Activated naive CD4-positive, alpha-beta T cell treated with anti-CD3 and anti-CD28 coated beads, Interleukin-2, amount 10 ng/mL, durations not matched to agents 7 days and 5 days (primary cell): ENCODE results near the gene SELENOW.
"Not testable (repeated sequence)": the region's sequence is repeated elsewhere in the genome, so short reads cannot be mapped to it uniquely, and the experiment has no call there.

Experiments
- CTCF ChIA-PET: fragments of 350-600 bp; sonication (Branson Sonifier 250); formaldehyde crosslinking; loops from one replicate; lab custom pipeline; 2021; ENCODE audit warnings: antibody characterized with exemption; lab: Charles Lee
- DNase-seq: peaks from one replicate; pipeline ENCODE4 v3.0.0-alpha.2; 2020
- H3K27ac Mint-ChIP-seq: one replicate; pipeline ENCODE4 v1.8.0; 2021; ENCODE audit warnings: mild to moderate bottlenecking, moderate library complexity, mixed read lengths
- H3K27me3 Mint-ChIP-seq: one replicate; pipeline ENCODE4 v1.8.0; 2021; ENCODE audit warnings: mild to moderate bottlenecking, mixed read lengths
- H3K36me3 Mint-ChIP-seq: one replicate; pipeline ENCODE4 v1.8.0; 2021; ENCODE audit warnings: mixed read lengths
- H3K4me1 Mint-ChIP-seq: one replicate; pipeline ENCODE4 v1.8.0; 2021; ENCODE audit warnings: mixed read lengths
- H3K4me3 Mint-ChIP-seq: one replicate; pipeline ENCODE4 v1.8.0; 2021; ENCODE audit warnings: mild to moderate bottlenecking, moderate library complexity, mixed read lengths
- H3K9me3 Mint-ChIP-seq: one replicate; pipeline ENCODE4 v1.8.0; 2021; ENCODE audit warnings: mixed read lengths

The SELENOW gene

DNA sequence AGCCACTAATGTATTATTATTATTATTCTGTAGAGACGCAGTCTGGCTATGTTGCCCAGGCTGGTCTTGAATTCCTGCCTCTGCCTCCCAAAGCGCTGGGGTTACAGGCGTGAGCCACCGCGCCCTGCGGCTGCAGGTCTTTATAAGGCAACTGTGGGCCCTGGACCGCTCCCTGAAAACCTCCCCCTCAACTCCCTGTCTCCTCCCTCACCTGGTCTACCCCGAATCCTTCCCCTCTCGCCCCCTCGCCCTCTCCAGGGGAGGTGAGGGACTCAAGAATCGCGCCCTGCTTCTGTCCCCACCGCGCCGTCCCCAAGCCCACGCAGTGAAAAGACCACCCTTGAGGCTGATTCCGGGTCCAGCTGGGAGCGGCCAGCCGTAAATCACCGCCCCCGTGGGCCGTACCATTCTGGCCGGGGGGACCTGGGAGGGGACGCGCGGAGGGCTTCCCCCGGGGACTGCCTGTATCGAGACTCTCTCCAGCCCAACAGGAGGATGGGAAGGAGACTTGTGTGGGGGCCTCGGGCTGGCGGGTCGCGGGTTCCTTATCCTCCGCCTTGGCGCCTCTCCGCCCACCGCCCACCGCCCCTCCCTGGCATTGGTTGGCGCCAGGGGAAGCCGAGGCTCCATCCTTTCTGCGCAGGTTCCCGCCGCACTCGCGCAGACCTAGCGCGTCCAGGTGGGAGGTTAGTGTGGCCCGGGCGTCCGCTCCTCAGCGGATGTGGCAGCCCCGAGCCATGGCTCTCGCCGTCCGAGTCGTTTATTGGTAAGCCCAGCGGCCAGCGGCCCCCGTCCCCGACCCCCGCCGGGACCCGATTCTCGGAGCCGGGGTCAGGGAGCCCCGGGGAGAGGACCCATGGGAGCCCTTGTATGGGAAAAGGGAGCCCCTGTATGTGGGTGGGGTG, at the start of gene SELENOW:
TSS of gene SELENOW (plus strand) at position 655 of the 905 bp plus-strand sequence. CDS start at position 738, 83 bp downstream.
- H3K27me3 Mint-ChIP-seq: no peaks in the 10 kb centered on the region
- H3K36me3 Mint-ChIP-seq: peaks cover 17% of the 10 kb centered on the region
- CTCF ChIA-PET: interaction anchor here (1.0 to 1.5 kb wide), 2 partner anchors 8 to 13 kb away, joined by 4 to 5 read pairs; no protein-coding TSS in a partner anchor

GRCh38 chr19:47729468-47729798, 49.1 kb upstream of the SELENOW start:
- H3K9me3 Mint-ChIP-seq: no peaks in the 10 kb centered on the region
- peaks cover 56% of the 10 kb centered on the region for H3K27me3 Mint-ChIP-seq
- H3K36me3 Mint-ChIP-seq: no peaks in the 10 kb centered on the region
- CTCF ChIA-PET: interaction anchor here (1.4 kb wide), 1 partner anchor 17 kb away, joined by 8 read pairs; the partner anchor contains the start of gene EHD2
- DNase-seq: peak; percentile 44
- peaks cover 22% of the 10 kb centered on the region for H3K4me1 Mint-ChIP-seq
- H3K27ac Mint-ChIP-seq: peak overlapping the region; percentile 24
- H3K4me3 Mint-ChIP-seq: peak overlapping the region; percentile 65

More for the DNA sequence above, at the start of gene SELENOW:
- DNase-seq: peak; percentile 87
- Mint-ChIP-seq H3K9me3 (no peaks in the 10 kb centered on the region), H3K4me3 (peak within 1 kb of the TSS; percentile 98), H3K4me1 (peaks cover 33% of the 10 kb centered on the region), H3K27ac (peak within 1 kb of the TSS; percentile 92)

DNA sequence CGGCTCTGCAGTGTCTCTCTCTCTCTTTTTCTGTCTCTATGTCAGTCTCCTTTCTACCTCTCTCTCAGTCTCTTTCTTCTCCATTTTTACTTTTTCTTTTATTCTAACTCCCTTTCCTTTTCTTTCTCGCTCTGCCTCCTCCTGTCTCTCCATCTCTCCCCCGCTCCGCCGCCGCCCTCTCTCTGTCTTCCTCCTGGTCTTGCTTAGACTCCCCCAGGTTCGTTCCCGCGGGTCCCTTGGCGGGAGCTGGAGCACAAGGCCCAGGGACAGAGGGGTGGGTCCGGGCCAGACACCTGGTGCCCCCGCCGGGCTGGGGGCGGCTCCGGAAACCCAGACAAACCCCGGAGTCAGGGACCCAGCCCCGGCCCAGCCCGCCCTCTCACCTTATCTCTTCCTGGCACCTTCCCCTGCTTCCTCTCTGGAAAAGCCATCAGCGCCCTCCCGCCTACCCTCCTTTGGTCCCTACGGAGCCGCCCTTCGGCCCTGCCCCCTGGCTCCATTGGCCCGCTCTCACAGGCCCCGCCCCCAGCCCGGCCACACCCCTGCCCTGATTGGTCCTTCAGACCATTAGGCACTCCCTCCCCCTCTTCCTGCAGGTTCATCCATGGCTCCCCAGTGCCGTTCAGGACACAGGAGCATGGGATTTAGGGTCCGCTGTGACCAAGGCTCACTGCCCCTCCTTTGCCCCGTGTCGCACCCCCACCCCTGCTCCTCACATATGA, 48.5 kb upstream of the SELENOW start:
- peak; percentile 63 for DNase-seq
- Mint-ChIP-seq H3K27me3 (peaks cover 51% of the 10 kb centered on the region), H3K36me3 (no peaks in the 10 kb centered on the region), H3K9me3 (no peaks in the 10 kb centered on the region), H3K27ac (no peak overlapping the region), H3K4me3 (peak overlapping the region; percentile 65), H3K4me1 (peaks cover 22% of the 10 kb centered on the region)
- CTCF ChIA-PET: interaction anchor here (1.4 to 2.0 kb wide), 2 partner anchors 17 kb away, joined by 4 to 8 read pairs; partner anchors contain the start of gene EHD2

DNA sequence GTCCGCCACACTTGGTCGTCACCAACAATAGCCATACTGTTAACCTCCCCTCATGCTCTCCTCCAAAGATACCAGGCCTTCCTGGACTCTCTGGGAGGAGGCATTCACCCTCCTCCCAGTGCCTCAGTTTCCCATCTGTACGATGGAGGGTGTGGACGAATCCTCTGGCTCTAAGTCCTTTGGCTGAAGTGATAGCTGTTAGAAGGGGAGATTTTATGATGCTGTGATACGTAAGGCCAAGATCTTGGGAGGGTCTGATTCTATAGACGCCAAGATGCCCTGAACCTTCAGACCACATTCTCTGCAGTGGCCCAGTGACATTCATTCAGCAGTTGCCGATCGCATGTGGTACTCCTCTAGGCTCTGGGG, 48.0 kb upstream of the SELENOW start:
- peaks cover 50% of the 10 kb centered on the region for H3K27me3 Mint-ChIP-seq
- no peak for DNase-seq
- peaks cover 22% of the 10 kb centered on the region for H3K4me1 Mint-ChIP-seq
- no peaks in the 10 kb centered on the region for H3K36me3 Mint-ChIP-seq
- H3K9me3 Mint-ChIP-seq: no peaks in the 10 kb centered on the region
- peak overlapping the region; percentile 65 for H3K4me3 Mint-ChIP-seq
- H3K27ac Mint-ChIP-seq: no peak overlapping the region
- CTCF ChIA-PET: interaction anchor here (2.0 kb wide), 1 partner anchor 18 kb away, joined by 4 read pairs; no protein-coding TSS in a partner anchor

GRCh38 chr19:47730910-47731309, 47.6 kb upstream of the SELENOW start:
- Mint-ChIP-seq H3K9me3 (no peaks in the 10 kb centered on the region), H3K27me3 (peaks cover 54% of the 10 kb centered on the region), H3K4me3 (peak overlapping the region; percentile 19), H3K4me1 (peaks cover 22% of the 10 kb centered on the region), H3K36me3 (no peaks in the 10 kb centered on the region), H3K27ac (no peak overlapping the region)
- CTCF ChIA-PET: interaction anchor here (2.0 kb wide), 1 partner anchor 18 kb away, joined by 4 read pairs; no protein-coding TSS in a partner anchor
- no peak for DNase-seq

DNA sequence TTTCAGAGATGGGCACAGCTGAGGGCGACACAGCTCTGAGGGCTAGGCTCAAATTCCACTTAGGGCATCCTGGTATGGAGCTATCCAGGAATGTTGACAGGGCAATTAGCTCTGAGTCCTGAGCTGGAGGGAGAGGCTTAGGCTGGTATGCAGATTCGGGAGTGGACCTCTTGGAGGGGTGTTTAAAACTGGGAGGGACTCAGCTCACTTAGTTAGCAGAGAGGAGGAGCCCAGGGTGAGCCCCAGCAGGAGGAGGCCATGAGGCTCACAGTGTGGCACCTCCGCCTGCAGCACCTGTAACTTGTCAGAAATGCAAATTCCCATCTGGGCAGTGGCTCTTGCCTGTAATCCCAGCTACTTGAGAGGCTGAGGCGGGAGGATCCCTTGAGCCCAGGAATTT, 43.4 kb upstream of the SELENOW start:
- peaks cover 5% of the 10 kb centered on the region for H3K4me1 Mint-ChIP-seq
- no peaks in the 10 kb centered on the region for H3K36me3 Mint-ChIP-seq
- no peak overlapping the region for H3K4me3 Mint-ChIP-seq
- no peak overlapping the region for H3K27ac Mint-ChIP-seq
- CTCF ChIA-PET: interaction anchor here (0.9 to 2.5 kb wide), 2 partner anchors 8 to 23 kb away, joined by 5 to 10 read pairs; partner anchors contain the start of gene EHD2
- no peaks in the 10 kb centered on the region for H3K9me3 Mint-ChIP-seq
- DNase-seq: no peak
- H3K27me3 Mint-ChIP-seq: peaks cover 28% of the 10 kb centered on the region

DNA sequence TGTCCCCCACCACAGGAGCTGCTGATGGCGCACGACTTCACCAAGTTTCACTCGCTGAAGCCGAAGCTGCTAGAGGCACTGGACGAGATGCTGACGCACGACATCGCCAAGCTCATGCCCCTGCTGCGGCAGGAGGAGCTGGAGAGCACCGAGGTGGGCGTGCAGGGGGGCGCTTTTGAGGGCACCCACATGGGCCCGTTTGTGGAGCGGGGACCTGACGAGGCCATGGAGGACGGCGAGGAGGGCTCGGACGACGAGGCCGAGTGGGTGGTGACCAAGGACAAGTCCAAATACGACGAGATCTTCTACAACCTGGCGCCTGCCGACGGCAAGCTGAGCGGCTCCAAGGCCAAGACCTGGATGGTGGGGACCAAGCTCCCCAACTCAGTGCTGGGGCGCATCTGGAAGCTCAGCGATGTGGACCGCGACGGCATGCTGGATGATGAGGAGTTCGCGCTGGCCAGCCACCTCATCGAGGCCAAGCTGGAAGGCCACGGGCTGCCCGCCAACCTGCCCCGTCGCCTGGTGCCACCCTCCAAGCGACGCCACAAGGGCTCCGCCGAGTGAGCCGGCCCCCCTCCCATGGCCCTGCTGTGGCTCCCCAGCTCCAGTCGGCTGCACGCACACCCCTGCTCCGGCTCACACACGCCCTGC, 37.5 kb upstream of the SELENOW start:
- Mint-ChIP-seq H3K9me3 (no peaks in the 10 kb centered on the region), H3K27ac (no peak overlapping the region)
- CTCF ChIA-PET: interaction anchor here (0.7 to 4.5 kb wide), 3 partner anchors 28 to 730 kb away, joined by 4 to 36 read pairs (median 4); partner anchors contain the start of gene EHD2

GRCh38 chr19:47741544-47742140, 36.9 kb upstream of the SELENOW start:
- CTCF ChIA-PET: interaction anchor here (1.2 to 7.9 kb wide), 3 partner anchors 28 to 444 kb away, joined by 4 to 86 read pairs (median 36); partner anchors contain the start of gene EHD2
- Mint-ChIP-seq H3K36me3 (peaks cover 3% of the 10 kb centered on the region), H3K9me3 (no peaks in the 10 kb centered on the region), H3K4me1 (peaks cover 31% of the 10 kb centered on the region), H3K4me3 (peak overlapping the region; percentile 3), H3K27ac (no peak overlapping the region), H3K27me3 (peaks cover 22% of the 10 kb centered on the region)
- DNase-seq: no peak

More for the DNA sequence above, 37.5 kb upstream of the SELENOW start:
- H3K4me3 Mint-ChIP-seq: no peak overlapping the region
- no peak for DNase-seq
- peaks cover 26% of the 10 kb centered on the region for H3K27me3 Mint-ChIP-seq
- peaks cover 3% of the 10 kb centered on the region for H3K36me3 Mint-ChIP-seq
- H3K4me1 Mint-ChIP-seq: peaks cover 29% of the 10 kb centered on the region

GRCh38 chr19:47742634-47743033, 35.9 kb upstream of the SELENOW start:
- peaks cover 22% of the 10 kb centered on the region for H3K27me3 Mint-ChIP-seq
- H3K4me3 Mint-ChIP-seq: no peak overlapping the region
- H3K27ac Mint-ChIP-seq: no peak overlapping the region
- CTCF ChIA-PET: interaction anchor here (0.7 to 7.9 kb wide), 5 partner anchors 8 to 43 kb away, joined by 3 to 86 read pairs (median 4); partner anchors contain the start of gene EHD2
- no peaks in the 10 kb centered on the region for H3K9me3 Mint-ChIP-seq
- peaks cover 38% of the 10 kb centered on the region for H3K4me1 Mint-ChIP-seq
- no peak for DNase-seq
- H3K36me3 Mint-ChIP-seq: peaks cover 8% of the 10 kb centered on the region

DNA sequence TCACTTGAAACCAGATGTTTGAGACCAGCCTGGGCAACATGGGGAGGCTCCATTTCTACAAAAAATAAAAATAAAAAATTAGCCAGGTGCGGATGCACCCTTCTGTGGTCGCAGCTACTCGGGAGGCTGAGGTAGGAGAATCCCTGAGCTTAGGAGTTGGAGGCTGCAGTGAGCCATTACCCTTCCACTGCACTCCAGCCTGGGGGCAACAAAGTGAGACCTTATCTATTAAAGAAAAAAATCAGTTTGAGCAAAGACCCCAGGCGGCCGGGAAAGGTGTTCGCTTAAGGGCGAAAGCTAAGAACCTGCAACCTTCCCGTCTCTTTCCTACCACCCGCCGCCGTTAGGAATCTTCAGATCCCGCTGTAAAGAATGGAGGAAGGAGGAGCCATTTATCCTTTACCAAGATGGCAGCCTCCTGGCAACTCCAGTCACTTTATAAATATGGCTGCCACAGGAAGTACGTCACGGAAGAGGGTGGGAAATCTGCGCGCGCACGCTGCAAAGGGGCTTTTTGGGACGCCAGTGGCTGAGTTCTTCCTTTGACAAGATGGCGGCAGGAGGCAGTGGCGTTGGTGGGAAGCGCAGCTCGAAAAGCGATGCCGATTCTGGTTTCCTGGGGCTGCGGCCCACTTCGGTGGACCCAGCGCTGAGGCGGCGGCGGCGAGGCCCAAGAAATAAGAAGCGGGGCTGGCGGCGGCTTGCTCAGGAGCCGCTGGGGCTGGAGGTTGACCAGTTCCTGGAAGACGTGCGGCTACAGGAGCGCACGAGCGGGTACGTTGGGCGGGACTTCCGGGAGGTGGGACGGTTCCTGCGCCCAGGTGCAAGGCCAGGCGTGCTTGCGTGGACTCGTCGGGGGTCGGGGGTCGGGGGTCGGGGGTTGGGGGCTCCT, 33.2 kb upstream of the SELENOW start, which contains the start of gene NOP53:
TSS of gene NOP53 (plus strand) at position 537 of the 892 bp plus-strand sequence. CDS start at position 551, 14 bp downstream.
- DNase-seq: peak; percentile 96
- peaks cover 22% of the 10 kb centered on the region for H3K27me3 Mint-ChIP-seq
- CTCF ChIA-PET: interaction anchor here (1.3 to 7.9 kb wide), 3 partner anchors 32 to 45 kb away, joined by 3 to 86 read pairs (median 4); partner anchors contain the start of gene EHD2
- H3K9me3 Mint-ChIP-seq: no peaks in the 10 kb centered on the region
- peak within 1 kb of the TSS; percentile 98 for H3K27ac Mint-ChIP-seq
- H3K4me3 Mint-ChIP-seq: peak within 1 kb of the TSS; percentile 93
- H3K4me1 Mint-ChIP-seq: peaks cover 59% of the 10 kb centered on the region
- peaks cover 23% of the 10 kb centered on the region for H3K36me3 Mint-ChIP-seq

DNA sequence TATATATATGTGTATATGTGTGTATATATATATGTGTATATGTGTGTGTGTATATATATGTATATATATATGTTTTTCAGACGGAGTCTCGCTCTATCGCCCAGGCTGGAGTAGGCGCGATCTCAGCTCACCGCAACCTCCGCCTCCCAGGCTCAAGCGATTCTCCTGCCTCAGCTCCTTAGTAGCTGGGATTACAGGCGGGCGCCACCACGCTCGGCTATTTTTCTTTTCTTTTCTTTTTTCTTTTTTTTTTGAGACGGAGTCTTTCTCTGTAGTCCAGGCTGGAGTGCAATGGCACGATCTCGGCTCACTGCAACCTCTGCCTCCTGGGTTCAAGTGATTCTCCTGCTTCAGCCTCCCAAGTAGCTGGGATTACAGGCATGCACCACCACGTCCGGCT, 32.4 kb upstream of the SELENOW start:
- Mint-ChIP-seq H3K36me3 (peaks cover 23% of the 10 kb centered on the region), H3K27me3 (peaks cover 22% of the 10 kb centered on the region), H3K27ac (peak overlapping the region; percentile 98), H3K4me1 (peaks cover 64% of the 10 kb centered on the region), H3K4me3 (peak overlapping the region; percentile 93)
- not testable (repeated sequence) for H3K9me3 Mint-ChIP-seq, DNase-seq
- CTCF ChIA-PET: interaction anchor here (7.9 kb wide), 1 partner anchor 33 kb away, joined by 86 read pairs; the partner anchor contains the start of gene EHD2

DNA sequence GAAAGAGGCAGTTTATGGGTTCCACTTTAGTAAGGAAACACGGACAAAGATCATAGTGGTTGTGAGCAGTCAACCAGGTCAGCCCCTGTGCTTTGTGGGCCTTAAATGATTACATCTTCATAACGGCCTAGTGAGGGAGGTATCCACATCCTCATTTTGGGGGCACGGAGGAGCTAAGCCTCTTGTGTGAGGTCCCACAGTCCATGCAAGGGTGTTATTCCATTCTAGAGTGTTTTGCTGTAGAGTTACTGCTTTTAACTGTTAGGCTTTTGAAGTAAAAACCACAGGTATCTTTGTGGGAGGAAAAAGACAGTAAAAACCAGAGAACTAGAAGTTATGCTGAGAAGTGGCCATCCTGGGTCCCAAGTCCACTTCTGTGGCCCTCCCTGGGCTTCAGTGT, 29.2 kb upstream of the SELENOW start:
- CTCF ChIA-PET: interaction anchor here (7.9 kb wide), 1 partner anchor 36 kb away, joined by 86 read pairs; the partner anchor contains the start of gene EHD2
- H3K9me3 Mint-ChIP-seq: no peaks in the 10 kb centered on the region
- peaks cover 45% of the 10 kb centered on the region for H3K36me3 Mint-ChIP-seq
- peaks cover 6% of the 10 kb centered on the region for H3K27me3 Mint-ChIP-seq
- DNase-seq: no peak
- peak overlapping the region; percentile 19 for H3K4me3 Mint-ChIP-seq
- H3K4me1 Mint-ChIP-seq: peaks cover 61% of the 10 kb centered on the region
- peak overlapping the region; percentile 71 for H3K27ac Mint-ChIP-seq
